A673 (cell line): ENCODE measurements around the gene GABARAP. TPM values are rescaled to one million over a fixed set of nuclear protein-coding genes. Genes with fewer than 3 reads are reported as not detected.

ENCODE experiments used
- BruUV-seq: library from RNA; stranded (reverse); fragments of 400-500 nt; replicated peaks from 2 replicates; lab custom pipeline; 2021; lab: Mats Ljungman, UMichigan
- CTCF ChIA-PET: fragments of 300-600 bp; sonication (Branson Sonifier 250); formaldehyde crosslinking; loops from one replicate; lab custom pipeline; 2022; ENCODE audit warnings: antibody characterized with exemption; lab: Charles Lee
- POLR2A ChIA-PET: fragments of 300-600 bp; sonication (Branson Sonifier 250); formaldehyde crosslinking; loops from one replicate; lab custom pipeline; 2022; ENCODE audit warnings: antibody characterized with exemption; ENCODE audit not compliant: low non-redundant PET; lab: Charles Lee
- DNase-seq: peaks from one replicate; pipeline ENCODE4 v3.0.0-alpha.2; 2015; ENCODE audit warnings: low spot score
- H3K27ac ChIP-seq: fragments of 200-600 bp; sonication (generic); 2 replicates; pipeline ENCODE4 v1.5.1; 2016; ENCODE audit warnings: mixed run types, low read depth, mild to moderate bottlenecking, mixed read lengths, antibody characterized with exemption, low read length; ENCODE audit not compliant: poor library complexity, severe bottlenecking
- H3K27me3 ChIP-seq: fragments of 200-600 bp; sonication (generic); replicated peaks from 2 replicates; pipeline ENCODE4 v1.6.1; 2017; ENCODE audit warnings: mixed run types, low read depth, mild to moderate bottlenecking, mixed read lengths, antibody characterized with exemption, low read length; ENCODE audit not compliant: insufficient read depth, poor library complexity
- H3K36me3 ChIP-seq: fragments of 200-600 bp; sonication (generic); 2 replicates; pipeline ENCODE4 v1.6.1; 2016; ENCODE audit warnings: mixed run types, mild to moderate bottlenecking, mixed read lengths, antibody characterized with exemption, low read length; ENCODE audit not compliant: insufficient read depth, poor library complexity, severe bottlenecking
- H3K4me1 ChIP-seq: fragments of 200-600 bp; sonication (generic); 2 replicates; pipeline ENCODE4 v1.6.1; 2017; ENCODE audit warnings: mixed run types, mild to moderate bottlenecking, mixed read lengths, antibody characterized with exemption, low read length; ENCODE audit not compliant: insufficient read depth, poor library complexity, severe bottlenecking
- H3K4me3 ChIP-seq: fragments of 200-600 bp; sonication (generic); 2 replicates; pipeline ENCODE4 v1.5.1; 2016; ENCODE audit warnings: low read depth, mixed run types, mild to moderate bottlenecking, mixed read lengths, low read length; ENCODE audit not compliant: poor library complexity, severe bottlenecking
- H3K9me3 ChIP-seq: fragments of 200-600 bp; sonication (generic); 2 replicates; pipeline ENCODE4 v1.6.1; 2016; ENCODE audit warnings: mixed run types, low read depth, mild to moderate bottlenecking, mixed read lengths, antibody characterized with exemption, low read length; ENCODE audit not compliant: poor library complexity, severe bottlenecking
- CTCF ChIP-seq: fragments of 300-800, 200-600 bp; sonication (generic); conservative IDR thresholded peaks from 2 replicates; pipeline ENCODE4 v1.5.1; 2017; ENCODE audit warnings: low read depth, mild to moderate bottlenecking, antibody characterized with exemption, low read length, moderate library complexity, mixed read lengths
- EZH2 ChIP-seq: fragments of 200-600 bp; sonication (generic); IDR thresholded peaks from 2 replicates; pipeline ENCODE4 v1.6.1; 2017; ENCODE audit warnings: borderline replicate concordance, low read depth, mild to moderate bottlenecking, mixed read lengths, antibody characterized with exemption, low read length; ENCODE audit not compliant: poor library complexity, severe bottlenecking
- intact Hi-C: fragments of 100-400 bp; cut with micrococcal nuclease; formaldehyde crosslinking; loops from one replicate; pipeline ENCODE4 v1.10.0; 2022; ENCODE audit not compliant: unreplicated experiment
- total RNA-seq: library from RNA; stranded (reverse); gene quantifications from 2 replicates; pipeline ENCODE4 v1.2.3, GENCODE V29; 2021

GABARAP gene
- total RNA-seq, 1 experiment from 2014 or later, result 296 TPM

- Histone ChIP-seq H3K36me3 (peaks cover 30% of the 10 kb centered on the region), H3K9me3 (no peaks in the 10 kb centered on the region), H3K27me3 (no peaks in the 10 kb centered on the region), H3K27ac (peak overlapping the region; percentile 77), H3K4me1 (peaks cover 40% of the 10 kb centered on the region), H3K4me3 (peak overlapping the region; percentile 49)
- DNase-seq, result peak; percentile 73
- intact Hi-C loops, result no loop called here
- TF ChIP-seq EZH2 (no peak), CTCF (no peak)
- CTCF ChIA-PET, result interaction anchor here (0.8 kb wide), 1 partner anchor 10 kb away, joined by 7 read pairs; no protein-coding TSS in a partner anchor
- POLR2A ChIA-PET, result no interaction called here
- BruUV-seq, result no TSS peak
Measured at GRCh38 chr17:7204336-7204735, 37.9 kb downstream of the GABARAP start.

GRCh38 chr17:7203391-7203790 lies 38.9 kb downstream of the GABARAP start:
- POLR2A ChIA-PET, result no interaction called here
- BruUV-seq, result no TSS peak
- CTCF ChIA-PET, result no interaction called here
- H3K4me3 ChIP-seq, result no peak overlapping the region
- DNase-seq, result no peak
- no peaks in the 10 kb centered on the region for H3K27me3 ChIP-seq
- TF ChIP-seq EZH2, result no peak
- no peak for TF ChIP-seq CTCF
- H3K4me1 ChIP-seq, result peaks cover 32% of the 10 kb centered on the region
- peak overlapping the region; percentile 77 for H3K27ac ChIP-seq
- H3K9me3 ChIP-seq, result no peaks in the 10 kb centered on the region
- H3K36me3 ChIP-seq, result peaks cover 30% of the 10 kb centered on the region
- intact Hi-C loops, result no loop called here

- Histone ChIP-seq H3K27ac (no peak overlapping the region), H3K36me3 (peaks cover 59% of the 10 kb centered on the region), H3K4me1 (no peaks in the 10 kb centered on the region), H3K9me3 (no peaks in the 10 kb centered on the region), H3K27me3 (no peaks in the 10 kb centered on the region), H3K4me3 (no peak overlapping the region)
- no TSS peak for BruUV-seq
- TF ChIP-seq CTCF (no peak), EZH2 (no peak)
- intact Hi-C loops, result no loop called here
- ChIA-PET CTCF (no interaction called here), POLR2A (no interaction called here)
- no peak for DNase-seq
Measured at GRCh38 chr17:7196651-7197401, 45.4 kb downstream of the GABARAP start.
